Fibroblast of upper back skin (primary cell): ENCODE measurements around the gene KIT.
"Not testable (repeated sequence)": the region's sequence is repeated elsewhere in the genome, so short reads cannot be mapped to it uniquely, and the experiment has no call there.

Source experiments
- DNase-seq: peaks from one replicate; pipeline ENCODE4 v3.0.0-alpha.2; 2013

KIT gene

DNA sequence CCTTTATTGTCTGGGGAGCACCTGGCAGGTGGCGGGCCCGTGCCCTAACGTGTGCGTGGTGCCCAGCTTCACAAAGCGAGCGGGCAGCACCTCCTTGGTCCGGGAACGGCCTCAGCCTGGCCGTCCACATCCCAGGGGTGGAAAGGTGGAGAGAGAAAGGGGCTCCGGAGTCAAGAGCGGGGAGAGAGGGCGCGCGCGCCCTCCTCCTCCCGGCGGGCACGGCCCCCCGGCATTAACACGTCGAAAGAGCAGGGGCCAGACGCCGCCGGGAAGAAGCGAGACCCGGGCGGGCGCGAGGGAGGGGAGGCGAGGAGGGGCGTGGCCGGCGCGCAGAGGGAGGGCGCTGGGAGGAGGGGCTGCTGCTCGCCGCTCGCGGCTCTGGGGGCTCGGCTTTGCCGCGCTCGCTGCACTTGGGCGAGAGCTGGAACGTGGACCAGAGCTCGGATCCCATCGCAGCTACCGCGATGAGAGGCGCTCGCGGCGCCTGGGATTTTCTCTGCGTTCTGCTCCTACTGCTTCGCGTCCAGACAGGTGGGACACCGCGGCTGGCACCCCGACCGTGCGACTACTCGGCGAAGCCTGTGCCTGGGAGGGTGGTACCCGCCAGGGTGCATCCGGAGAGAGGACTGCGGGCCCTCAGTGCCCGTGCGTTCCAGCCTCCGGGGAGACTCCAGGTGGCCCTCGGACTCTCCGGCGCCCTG, at the start of gene KIT:
Gene KIT (plus strand): TSS at position 407 of the 701 bp plus-strand sequence. CDS start 58 bp downstream, at position 465.
- DNase-seq, result peak; percentile 29

DNA sequence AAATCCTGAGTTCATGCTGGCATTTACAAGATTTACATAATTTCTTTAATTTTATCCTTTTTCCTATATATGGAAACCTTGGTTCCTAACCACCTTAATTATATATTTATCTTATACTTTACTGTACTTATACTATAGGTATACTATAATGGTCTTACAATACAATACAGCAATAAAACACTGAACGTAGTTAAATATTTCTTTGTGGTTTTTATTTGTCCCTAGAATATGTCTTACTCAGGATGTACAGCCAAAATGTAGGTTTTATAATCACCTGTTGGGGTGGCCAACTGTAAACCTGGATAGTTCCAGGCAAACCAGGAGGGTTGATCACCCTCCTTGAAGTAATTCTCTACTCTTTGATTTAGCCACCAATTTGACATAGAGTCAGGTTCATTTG, 48.4 kb upstream of the KIT start:
- DNase-seq, result no peak

- no peak for DNase-seq
These were observed 43.6 kb upstream of the KIT start for GRCh38 chr4:54614149-54614548.

DNA sequence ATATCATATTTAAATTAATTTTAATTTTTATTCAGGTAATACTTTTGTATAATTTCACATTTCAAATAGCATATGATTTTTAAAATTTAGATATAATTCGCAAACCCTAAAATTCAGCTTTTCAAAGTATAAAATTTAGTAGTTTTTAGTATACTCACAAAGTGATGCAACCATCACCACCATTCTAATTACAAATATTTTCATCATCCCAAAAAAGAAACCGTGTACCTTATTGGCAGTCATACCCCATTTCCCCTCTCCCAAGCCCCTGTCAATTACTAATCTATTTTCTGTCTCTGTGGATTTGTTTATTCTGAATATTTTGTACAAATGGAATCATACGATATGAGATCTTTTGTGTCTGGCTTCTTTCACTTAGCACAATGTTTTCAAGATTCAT, 37.0 kb upstream of the KIT start:
- no peak for DNase-seq

- DNase-seq, result no peak
These were observed 32.4 kb upstream of the KIT start for GRCh38 chr4:54625391-54625790.

GRCh38 chr4:54626113-54626512, 31.6 kb upstream of the KIT start:
- DNase-seq, result no peak

DNA sequence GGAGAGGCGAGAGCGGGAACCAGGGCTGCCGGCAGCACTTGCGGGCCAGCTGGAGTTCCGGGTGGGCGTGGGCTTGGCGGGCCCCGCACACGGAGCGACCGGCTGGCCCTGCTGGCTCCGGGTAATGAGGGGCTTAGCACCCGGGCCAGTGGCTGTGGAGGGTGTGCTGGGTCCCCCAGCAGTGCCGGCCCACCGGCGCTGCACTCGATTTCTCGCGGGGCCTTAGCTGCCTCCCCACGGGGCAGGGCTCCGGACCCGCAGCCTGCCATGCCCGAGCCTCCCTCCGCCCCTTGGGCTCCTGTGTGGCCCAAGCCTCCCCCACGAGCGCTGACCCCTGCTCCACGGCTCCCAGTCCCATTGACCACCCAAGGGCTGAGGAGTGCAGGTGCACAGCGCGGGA, 25.2 kb upstream of the KIT start:
- DNase-seq, result no peak

DNA sequence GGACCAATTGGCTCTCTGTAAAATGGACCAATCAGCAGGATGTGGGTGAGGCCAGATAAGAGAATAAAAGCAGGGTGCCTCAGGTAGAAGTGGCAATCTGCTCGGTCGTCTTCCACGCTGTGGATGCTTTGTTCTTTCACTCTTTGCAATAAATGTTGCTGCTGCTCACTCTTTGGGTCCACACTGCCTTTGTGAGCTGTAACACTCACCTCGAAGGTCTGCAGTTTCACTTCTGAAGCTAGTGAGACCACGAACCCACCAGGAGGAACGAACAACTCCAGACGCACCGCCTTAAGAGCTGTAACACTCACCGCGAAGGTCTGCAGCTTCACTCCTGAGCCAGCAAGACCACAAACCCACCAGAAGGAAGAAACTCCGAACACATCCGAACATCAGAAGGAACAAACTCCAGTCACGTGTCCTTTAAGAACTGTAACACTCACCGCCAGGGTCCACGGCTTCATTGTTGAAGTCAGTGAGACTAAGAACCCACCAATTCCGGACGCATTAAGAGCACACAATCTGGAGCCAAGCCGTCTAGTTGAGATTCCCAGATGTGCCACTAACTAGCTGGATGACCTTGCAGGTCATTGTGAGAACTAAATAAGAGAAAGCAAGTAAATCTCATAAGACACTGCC, 24.5 kb upstream of the KIT start:
- DNase-seq, result not testable (repeated sequence)

- DNase-seq, result no peak
These were observed 22.4 kb upstream of the KIT start for GRCh38 chr4:54635318-54635717.

DNA sequence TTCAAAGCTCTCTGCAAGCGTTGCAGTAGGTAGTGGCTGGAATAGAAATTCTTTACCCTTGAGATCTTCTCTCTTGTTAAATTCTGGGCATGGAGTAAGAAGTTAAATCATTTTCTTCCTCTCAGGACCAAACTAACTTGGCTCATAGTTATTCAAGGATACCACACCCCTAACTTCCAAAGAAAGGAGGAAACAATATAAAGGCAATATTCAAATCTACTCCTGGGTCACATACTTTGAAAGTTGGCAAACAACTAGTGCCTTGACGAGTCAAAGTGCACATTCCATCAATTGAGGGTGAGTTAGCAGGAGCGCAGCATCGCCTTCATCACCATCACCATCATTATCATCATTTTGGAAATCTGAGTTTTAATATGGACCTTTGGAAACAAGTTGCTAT, 20.4 kb upstream of the KIT start:
- DNase-seq, result no peak

- not testable (repeated sequence) for DNase-seq
These were observed 16.7 kb upstream of the KIT start for GRCh38 chr4:54641101-54641500.

DNA sequence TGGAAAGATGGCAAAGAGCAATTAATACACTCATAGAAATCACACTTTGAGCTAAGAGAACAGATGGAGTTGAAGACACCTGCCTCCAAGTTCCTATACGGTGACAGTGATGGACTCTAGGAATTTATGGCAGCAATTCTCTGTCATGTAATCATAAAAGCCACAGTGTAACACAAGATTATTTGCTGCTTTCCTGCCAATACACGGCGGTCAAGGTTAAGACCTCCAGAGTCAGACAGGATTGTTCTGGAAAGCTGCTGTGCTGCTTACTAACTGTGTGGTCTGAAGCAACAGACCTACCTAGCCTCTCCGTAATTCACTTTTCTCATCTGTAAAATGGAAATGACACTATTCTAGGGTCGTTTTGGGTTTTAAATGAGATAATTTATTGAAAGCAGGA, 14.6 kb upstream of the KIT start:
- no peak for DNase-seq

GRCh38 chr4:54643958-54644751, 13.6 kb upstream of the KIT start:
- DNase-seq, result peak; percentile 32

DNA sequence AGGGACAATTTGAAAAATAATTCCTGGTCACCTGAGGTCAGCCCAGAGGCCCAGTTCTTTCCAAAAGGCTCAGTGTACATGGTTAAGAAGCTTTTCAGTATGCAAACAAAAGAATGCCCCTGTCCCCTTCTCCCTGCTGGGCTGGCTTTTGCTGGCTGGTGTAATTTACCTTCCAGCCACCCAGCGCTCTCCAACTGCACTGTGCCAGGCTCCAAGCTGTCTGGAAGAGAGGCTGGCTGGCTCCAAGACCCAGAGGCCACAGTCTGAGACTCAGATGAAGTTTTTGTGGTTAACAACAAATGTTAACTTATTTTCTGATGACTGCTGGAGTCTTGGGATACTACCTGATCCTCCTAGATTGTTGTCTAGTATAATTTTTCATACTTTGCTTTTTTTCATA, 11.9 kb upstream of the KIT start:
- no peak for DNase-seq

DNA sequence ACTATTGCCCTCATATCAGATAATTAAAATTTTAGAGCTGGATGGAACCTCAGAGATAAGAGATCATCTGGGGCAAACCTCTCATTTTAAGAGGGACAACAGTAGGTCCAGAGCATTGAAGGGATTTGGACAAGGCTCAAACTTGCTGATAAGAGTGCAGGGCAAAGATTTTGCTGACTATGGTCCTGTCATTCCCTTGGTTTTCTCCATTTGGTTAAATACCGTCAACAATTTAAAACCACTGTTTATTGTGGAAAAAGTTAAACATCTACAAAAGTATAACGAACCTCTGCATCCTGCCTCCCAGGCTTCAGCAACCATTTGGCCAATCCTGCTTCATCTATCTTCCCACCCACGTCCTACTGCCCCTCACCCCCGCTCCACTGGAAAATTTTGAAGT, 10.7 kb upstream of the KIT start:
- no peak for DNase-seq

GRCh38 chr4:54651050-54651449, 6.7 kb upstream of the KIT start:
- no peak for DNase-seq

GRCh38 chr4:54654753-54655152, 3.0 kb upstream of the KIT start:
- DNase-seq, result no peak

DNA sequence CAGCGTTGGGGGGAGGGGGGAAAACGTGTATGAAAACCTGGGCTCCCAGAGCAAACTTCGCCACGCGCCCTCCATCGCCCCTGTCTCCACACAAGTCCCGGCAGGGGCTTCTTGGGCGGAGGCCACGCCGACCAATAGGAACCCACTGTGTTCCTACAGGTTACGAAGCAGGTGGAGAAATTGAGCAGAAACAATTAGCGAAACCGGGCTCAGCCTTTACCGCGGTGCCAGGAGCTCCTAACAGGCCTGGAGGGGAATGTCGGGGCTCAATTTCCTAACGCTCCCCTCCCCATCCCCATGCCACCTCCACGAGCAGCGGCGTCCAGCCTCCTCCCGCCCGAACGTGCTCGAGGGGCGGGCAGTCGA, 589 bp upstream of the KIT start:
- no peak for DNase-seq

GRCh38 chr4:54658252-54659093, 716 bp downstream of the KIT start:
- DNase-seq, result peak; percentile 32

DNA sequence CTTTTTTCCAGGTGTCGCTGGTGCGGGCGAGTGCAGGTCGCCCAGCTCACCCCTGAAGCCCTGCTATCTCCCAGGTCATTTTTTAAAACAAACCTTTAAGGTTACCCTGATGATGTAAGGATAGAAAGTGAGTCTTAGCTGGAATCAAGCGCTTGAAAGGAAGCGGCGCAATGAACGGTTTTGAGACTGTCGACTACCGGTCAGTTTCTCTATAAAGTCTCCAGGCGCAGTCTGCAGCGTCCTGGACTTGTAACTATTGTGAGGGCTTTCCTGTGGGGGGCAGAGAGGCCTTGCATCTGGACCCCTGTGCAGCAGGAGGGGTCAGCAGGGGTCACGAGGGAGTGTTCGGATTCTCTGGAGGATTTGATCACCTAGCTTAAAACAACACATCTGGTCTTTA, 1.6 kb downstream of the KIT start:
- no peak for DNase-seq

GRCh38 chr4:54659749-54660535, 2.2 kb downstream of the KIT start:
- DNase-seq, result no peak

DNA sequence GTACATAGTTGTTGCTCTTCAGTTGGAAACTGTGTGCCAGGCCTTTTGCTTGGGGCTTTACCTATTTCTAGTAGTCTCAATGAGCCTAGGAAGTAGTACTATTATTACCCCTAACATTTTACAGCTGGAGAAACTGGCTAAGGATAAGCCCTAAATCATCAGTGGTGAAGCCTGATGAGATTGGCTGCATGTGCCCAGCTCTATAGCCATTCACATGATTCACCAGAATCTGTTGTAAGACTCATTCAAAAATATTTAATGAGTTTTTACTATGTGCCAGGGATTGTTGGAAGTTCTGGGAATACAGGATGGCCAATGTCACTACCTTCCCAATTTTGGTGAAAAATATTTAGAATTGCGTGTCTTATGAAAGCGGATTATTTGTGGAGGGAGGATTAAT, 2.8 kb downstream of the KIT start:
- peak; percentile 48 for DNase-seq
